HepG2 (cell line): ENCODE results near the gene LRP5. TPM values are rescaled to one million over a fixed set of nuclear protein-coding genes. Genes with fewer than 3 reads are reported as not detected.

Experiments used
- EZH2 ChIP-seq: conservative IDR thresholded peaks from 2 replicates; pipeline ENCODE4 v1.6.1; 2012; ENCODE audit warnings: mild to moderate bottlenecking, low read depth, low read length, moderate library complexity
- MAX ChIP-seq: IDR thresholded peaks from 2 replicates; pipeline ENCODE4 v1.6.1; 2012; ENCODE audit warnings: inconsistent platforms
- NRL ChIP-seq: sonication (generic); formaldehyde crosslinking; IDR thresholded peaks from 2 replicates; pipeline ENCODE4 v1.5.0; 2020; ENCODE audit warnings: missing genetic modification reagents, mild to moderate bottlenecking, moderate library complexity, borderline replicate concordance
- TOE1 ChIP-seq: sonication (generic); formaldehyde crosslinking; IDR thresholded peaks from 2 replicates; pipeline ENCODE4 v1.4.0; 2020; ENCODE audit warnings: mild to moderate bottlenecking, missing genetic modification reagents
- ZBTB34 ChIP-seq: sonication (generic); formaldehyde crosslinking; IDR thresholded peaks from 2 replicates; pipeline ENCODE4 v1.8.0; 2022; ENCODE audit warnings: mild to moderate bottlenecking, missing genetic modification reagents
- ZFAT ChIP-seq: sonication (generic); formaldehyde crosslinking; conservative IDR thresholded peaks from 2 replicates; pipeline ENCODE4 v1.8.1; 2023; ENCODE audit warnings: missing genetic modification reagents, inconsistent platforms
- ZMYM4 ChIP-seq: sonication (generic); formaldehyde crosslinking; IDR thresholded peaks from 2 replicates; pipeline ENCODE4 v1.8.1; 2023; ENCODE audit warnings: mild to moderate bottlenecking, missing genetic modification reagents
- ZNF362 ChIP-seq: sonication (generic); formaldehyde crosslinking; IDR thresholded peaks from 2 replicates; pipeline ENCODE4 v1.4.0; 2020; ENCODE audit warnings: missing genetic modification reagents, mild to moderate bottlenecking, borderline replicate concordance
- ZNF674 ChIP-seq: sonication (generic); formaldehyde crosslinking; IDR thresholded peaks from 2 replicates; pipeline ENCODE4 v1.5.0; 2020; ENCODE audit warnings: low read depth, mild to moderate bottlenecking, missing genetic modification reagents
- polyA plus RNA-seq, 8 experiments: library from polyadenylated mRNA; depleted of rRNA in 3 of 8; stranded (reverse) in 7 of 8; unstranded in 1 of 8; fragments of >200 nt; fragmentation: Illumina TruSeq in 4 of 8; extraction: Trizol in 4 of 8; gene quantifications; 2 replicates each; pipeline versions ENCODE4 v1.2.1 to v1.2.3, GENCODE V29; 2011 to 2016; ENCODE audit warnings: low read depth in 4 of 8, missing spikeins in 1 of 8, mixed read lengths in 1 of 8; ENCODE audit not compliant: insufficient read depth in 1 of 8
- total RNA-seq, 5 experiments: library from RNA; depleted of rRNA; stranded (reverse); fragments of >200 nt; fragmentation: Illumina TruSeq; extraction: Trizol; gene quantifications; 2 replicates each; pipeline ENCODE4 v1.2.3, GENCODE V29; 2016; ENCODE audit warnings: low read depth in 1 of 5
- TF ChIP-seq, protein P1 (sequence below): sonication (generic); formaldehyde crosslinking; IDR thresholded peaks from 2 replicates; pipeline ENCODE4 v1.4.0; 2020; ENCODE audit warnings: missing genetic modification reagents
- TF ChIP-seq, protein P2 (sequence below): IDR thresholded peaks from 2 replicates; pipeline ENCODE4 v1.6.1; 2012; ENCODE audit warnings: low read depth, low read length, improper control_type of control experiment
- TF ChIP-seq, protein P3 (sequence below): sonication (generic); formaldehyde crosslinking; IDR thresholded peaks from 2 replicates; pipeline ENCODE4 v1.5.1; 2020; ENCODE audit warnings: mild to moderate bottlenecking, missing genetic modification reagents, borderline replicate concordance
- TF ChIP-seq, protein P4 (sequence below): sonication (generic); formaldehyde crosslinking; IDR thresholded peaks from 2 replicates; pipeline ENCODE4 v1.4.0; 2020; ENCODE audit warnings: mild to moderate bottlenecking, missing genetic modification reagents, borderline replicate concordance

LRP5 gene
- total and polyA plus RNA-seq, 2 of the 13 experiments (the other 11 are each of a cell fraction or from before 2014, with no cell fraction given), result 40.4 to 64.0 TPM

DNA sequence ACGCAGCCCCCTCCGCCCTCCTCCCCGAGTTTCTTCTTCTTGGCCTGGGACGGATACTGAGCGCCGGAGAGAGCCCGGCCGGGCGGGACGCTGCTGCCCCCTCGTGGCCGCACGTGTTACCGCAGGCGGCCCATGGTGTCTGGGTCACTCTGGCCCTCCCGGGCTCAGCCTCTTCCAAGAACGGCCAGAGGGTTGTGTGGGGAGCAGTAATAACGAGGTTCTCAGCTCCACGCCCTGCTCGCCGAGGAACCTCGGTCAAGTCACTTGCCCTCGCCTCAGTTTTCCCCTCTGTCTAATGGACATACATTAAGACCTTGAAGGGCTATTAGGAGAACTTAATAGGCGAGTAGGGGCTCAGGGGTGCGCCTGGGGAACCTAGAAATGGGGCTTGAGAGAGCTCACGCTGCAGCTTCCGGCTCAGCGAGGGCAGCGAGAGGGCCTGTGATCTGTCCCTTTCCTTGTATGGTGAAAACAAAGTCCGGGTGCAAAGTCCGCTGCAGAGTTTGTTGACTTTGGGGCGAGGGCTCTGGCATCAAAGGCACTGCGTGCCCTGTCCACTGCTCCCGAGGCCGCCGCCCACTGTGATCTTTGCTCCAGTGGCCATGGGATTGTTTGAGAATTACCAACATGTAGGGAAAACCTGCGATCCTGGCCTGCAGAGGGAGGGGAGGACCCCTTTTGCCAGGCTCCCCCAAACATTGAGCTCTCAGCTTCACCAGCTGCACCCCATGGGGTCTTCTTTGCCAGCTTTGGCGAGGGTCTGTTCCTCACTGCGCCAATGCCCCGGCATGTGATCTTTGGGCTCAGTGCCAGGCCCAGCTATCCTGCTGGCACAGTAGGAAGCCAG lies 14.4 kb upstream of the LRP5 start (continued):
- TF ChIP-seq, protein P1, sequence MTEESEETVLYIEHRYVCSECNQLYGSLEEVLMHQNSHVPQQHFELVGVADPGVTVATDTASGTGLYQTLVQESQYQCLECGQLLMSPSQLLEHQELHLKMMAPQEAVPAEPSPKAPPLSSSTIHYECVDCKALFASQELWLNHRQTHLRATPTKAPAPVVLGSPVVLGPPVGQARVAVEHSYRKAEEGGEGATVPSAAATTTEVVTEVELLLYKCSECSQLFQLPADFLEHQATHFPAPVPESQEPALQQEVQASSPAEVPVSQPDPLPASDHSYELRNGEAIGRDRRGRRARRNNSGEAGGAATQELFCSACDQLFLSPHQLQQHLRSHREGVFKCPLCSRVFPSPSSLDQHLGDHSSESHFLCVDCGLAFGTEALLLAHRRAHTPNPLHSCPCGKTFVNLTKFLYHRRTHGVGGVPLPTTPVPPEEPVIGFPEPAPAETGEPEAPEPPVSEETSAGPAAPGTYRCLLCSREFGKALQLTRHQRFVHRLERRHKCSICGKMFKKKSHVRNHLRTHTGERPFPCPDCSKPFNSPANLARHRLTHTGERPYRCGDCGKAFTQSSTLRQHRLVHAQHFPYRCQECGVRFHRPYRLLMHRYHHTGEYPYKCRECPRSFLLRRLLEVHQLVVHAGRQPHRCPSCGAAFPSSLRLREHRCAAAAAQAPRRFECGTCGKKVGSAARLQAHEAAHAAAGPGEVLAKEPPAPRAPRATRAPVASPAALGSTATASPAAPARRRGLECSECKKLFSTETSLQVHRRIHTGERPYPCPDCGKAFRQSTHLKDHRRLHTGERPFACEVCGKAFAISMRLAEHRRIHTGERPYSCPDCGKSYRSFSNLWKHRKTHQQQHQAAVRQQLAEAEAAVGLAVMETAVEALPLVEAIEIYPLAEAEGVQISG (CRISPR knock-in tag), result peak; percentile 84
- TF ChIP-seq, protein P2, sequence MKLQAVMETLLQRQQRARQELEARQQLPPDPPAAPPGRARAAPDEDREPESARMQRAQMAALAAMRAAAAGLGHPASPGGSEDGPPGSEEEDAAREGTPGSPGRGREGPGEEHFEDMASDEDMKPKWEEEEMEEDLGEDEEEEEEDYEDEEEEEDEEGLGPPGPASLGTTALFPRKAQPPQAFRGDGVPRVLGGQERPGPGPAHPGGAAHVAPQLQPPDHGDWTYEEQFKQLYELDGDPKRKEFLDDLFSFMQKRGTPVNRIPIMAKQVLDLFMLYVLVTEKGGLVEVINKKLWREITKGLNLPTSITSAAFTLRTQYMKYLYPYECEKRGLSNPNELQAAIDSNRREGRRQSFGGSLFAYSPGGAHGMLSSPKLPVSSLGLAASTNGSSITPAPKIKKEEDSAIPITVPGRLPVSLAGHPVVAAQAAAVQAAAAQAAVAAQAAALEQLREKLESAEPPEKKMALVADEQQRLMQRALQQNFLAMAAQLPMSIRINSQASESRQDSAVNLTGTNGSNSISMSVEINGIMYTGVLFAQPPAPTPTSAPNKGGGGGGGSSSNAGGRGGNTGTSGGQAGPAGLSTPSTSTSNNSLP, result peak; percentile 55
- TF ChIP-seq TOE1 (CRISPR knock-in tag), result no peak
- TF ChIP-seq ZNF362 (CRISPR knock-in tag), result peak; percentile 67
- TF ChIP-seq, protein P3, sequence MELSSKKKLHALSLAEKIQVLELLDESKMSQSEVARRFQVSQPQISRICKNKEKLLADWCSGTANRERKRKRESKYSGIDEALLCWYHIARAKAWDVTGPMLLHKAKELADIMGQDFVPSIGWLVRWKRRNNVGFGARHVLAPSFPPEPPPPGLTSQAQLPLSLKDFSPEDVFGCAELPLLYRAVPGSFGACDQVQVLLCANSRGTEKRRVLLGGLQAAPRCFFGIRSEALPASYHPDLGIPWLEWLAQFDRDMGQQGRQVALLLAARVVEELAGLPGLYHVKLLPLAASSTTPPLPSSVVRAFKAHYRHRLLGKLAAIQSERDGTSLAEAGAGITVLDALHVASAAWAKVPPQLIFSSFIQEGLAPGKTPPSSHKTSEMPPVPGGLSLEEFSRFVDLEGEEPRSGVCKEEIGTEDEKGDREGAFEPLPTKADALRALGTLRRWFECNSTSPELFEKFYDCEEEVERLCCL (CRISPR knock-in tag), result 0 out of 2 replicates have a peak, but pooled peaks have one; percentile 72
- TF ChIP-seq, protein P4, sequence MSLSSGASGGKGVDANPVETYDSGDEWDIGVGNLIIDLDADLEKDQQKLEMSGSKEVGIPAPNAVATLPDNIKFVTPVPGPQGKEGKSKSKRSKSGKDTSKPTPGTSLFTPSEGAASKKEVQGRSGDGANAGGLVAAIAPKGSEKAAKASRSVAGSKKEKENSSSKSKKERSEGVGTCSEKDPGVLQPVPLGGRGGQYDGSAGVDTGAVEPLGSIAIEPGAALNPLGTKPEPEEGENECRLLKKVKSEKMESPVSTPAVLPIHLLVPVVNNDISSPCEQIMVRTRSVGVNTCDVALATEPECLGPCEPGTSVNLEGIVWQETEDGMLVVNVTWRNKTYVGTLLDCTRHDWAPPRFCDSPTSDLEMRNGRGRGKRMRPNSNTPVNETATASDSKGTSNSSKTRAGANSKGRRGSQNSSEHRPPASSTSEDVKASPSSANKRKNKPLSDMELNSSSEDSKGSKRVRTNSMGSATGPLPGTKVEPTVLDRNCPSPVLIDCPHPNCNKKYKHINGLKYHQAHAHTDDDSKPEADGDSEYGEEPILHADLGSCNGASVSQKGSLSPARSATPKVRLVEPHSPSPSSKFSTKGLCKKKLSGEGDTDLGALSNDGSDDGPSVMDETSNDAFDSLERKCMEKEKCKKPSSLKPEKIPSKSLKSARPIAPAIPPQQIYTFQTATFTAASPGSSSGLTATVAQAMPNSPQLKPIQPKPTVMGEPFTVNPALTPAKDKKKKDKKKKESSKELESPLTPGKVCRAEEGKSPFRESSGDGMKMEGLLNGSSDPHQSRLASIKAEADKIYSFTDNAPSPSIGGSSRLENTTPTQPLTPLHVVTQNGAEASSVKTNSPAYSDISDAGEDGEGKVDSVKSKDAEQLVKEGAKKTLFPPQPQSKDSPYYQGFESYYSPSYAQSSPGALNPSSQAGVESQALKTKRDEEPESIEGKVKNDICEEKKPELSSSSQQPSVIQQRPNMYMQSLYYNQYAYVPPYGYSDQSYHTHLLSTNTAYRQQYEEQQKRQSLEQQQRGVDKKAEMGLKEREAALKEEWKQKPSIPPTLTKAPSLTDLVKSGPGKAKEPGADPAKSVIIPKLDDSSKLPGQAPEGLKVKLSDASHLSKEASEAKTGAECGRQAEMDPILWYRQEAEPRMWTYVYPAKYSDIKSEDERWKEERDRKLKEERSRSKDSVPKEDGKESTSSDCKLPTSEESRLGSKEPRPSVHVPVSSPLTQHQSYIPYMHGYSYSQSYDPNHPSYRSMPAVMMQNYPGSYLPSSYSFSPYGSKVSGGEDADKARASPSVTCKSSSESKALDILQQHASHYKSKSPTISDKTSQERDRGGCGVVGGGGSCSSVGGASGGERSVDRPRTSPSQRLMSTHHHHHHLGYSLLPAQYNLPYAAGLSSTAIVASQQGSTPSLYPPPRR (CRISPR knock-in tag), result peak; percentile 94; the same call in 1 of the 2 replicates
- no peak for TF ChIP-seq EZH2
- TF ChIP-seq NRL (CRISPR knock-in tag), result peak; percentile 80
- TF ChIP-seq ZMYM4 (CRISPR knock-in tag), result peak; percentile 89
- TF ChIP-seq ZFAT (CRISPR knock-in tag), result no peak
- peak; percentile 78 for TF ChIP-seq MAX
- no peak for TF ChIP-seq ZNF674 (CRISPR knock-in tag)
- TF ChIP-seq ZBTB34 (CRISPR knock-in tag), result peak; percentile 89
